ENCODE results near the gene CNTN5. TPM values are rescaled to one million over a fixed set of nuclear protein-coding genes. Genes with fewer than 3 reads are reported as not detected.

CNTN5 gene
- total RNA-seq, 1 experiment from 2014 or later = not detected

DNA sequence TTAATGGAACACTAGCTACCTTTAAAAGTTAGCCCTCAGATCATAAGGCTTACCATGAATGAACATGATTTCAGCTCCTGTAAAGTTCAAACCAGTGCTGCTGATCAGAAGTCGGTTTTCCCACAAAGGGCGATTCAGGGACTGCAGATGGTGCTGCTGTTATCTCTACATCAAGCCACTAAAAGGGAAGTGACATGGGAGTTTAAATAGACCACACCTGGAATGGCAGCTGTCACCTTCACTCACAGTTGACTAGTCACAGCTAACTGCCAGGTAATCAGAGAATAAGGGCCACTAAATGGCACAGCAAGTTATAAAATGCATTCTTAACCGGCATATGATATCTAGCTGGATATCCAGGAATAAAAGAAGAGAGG, 1085.2 kb downstream of the CNTN5 start:
- Histone ChIP-seq H2BK5ac (ENCODE audit: insufficient read length, low read length) (no peak overlapping the region), H4K20me1 (ENCODE audit: control insufficient read depth, insufficient read depth, insufficient read length) (no peaks in the 10 kb centered on the region), H3K27ac (ENCODE audit: insufficient read length, low read depth, low read length) (no peak overlapping the region), H2BK15ac (ENCODE audit: low read depth, low read length) (no peak overlapping the region), H3K4ac (ENCODE audit: low read depth, low read length) (no peak overlapping the region), H2AK5ac (ENCODE audit: insufficient read length, low read length) (no peak overlapping the region), H2BK12ac (ENCODE audit: insufficient read length, low read depth, low read length) (no peak overlapping the region), H3K14ac (ENCODE audit: insufficient read depth, low read length) (no peak overlapping the region), H2BK20ac (ENCODE audit: low read depth, low read length, poor library complexity, severe bottlenecking) (no peak overlapping the region), H3K23me2 (ENCODE audit: insufficient read length, low read depth, low read length, poor library complexity, severe bottlenecking) (no peaks in the 10 kb centered on the region), H3K23ac (ENCODE audit: insufficient read length, low read depth, low read length) (no peak overlapping the region), H4K5ac (ENCODE audit: insufficient read length, low read depth, low read length) (no peak overlapping the region), H3T11ph (ENCODE audit: low read length) (no peak overlapping the region), H3K18ac (ENCODE audit: insufficient read length, low read depth, low read length) (no peak overlapping the region), H3K9me3 (ENCODE audit: control insufficient read depth, low read depth, low read length) (no peaks in the 10 kb centered on the region), H3K4me1 (ENCODE audit: insufficient read depth, low read length) (peaks cover 11% of the 10 kb centered on the region), H2AFZ (ENCODE audit: low read length) (no peak overlapping the region), H3K4me2 (ENCODE audit: insufficient read depth, insufficient read length, low read length) (no peak overlapping the region), H3K56ac (ENCODE audit: insufficient read length, low read depth, low read length) (no peak overlapping the region), H3K79me2 (ENCODE audit: insufficient read depth, low read length) (no peaks in the 10 kb centered on the region), H3K9ac (ENCODE audit: extremely low read depth, insufficient read length, low read length) (no peak overlapping the region), H2BK120ac (ENCODE audit: low read depth, low read length, poor library complexity, severe bottlenecking) (no peak overlapping the region), H3K27me3 (ENCODE audit: insufficient read depth, low read length) (no peaks in the 10 kb centered on the region), H3K79me1 (ENCODE audit: insufficient read depth, low read depth, low read length, poor library complexity, severe bottlenecking) (no peaks in the 10 kb centered on the region), H4K91ac (ENCODE audit: insufficient read length, low read depth, low read length) (no peak overlapping the region), H4K8ac (replicated peaks; ENCODE audit: insufficient read length, low read depth, low read length) (no peak overlapping the region)
- H3K9me3 Mint-ChIP-seq = peaks cover 0 to 3% of the 10 kb centered on the region in 2 experiments; a peak in 1 of 5 replicates
- peaks cover 17 to 18% of the 10 kb centered on the region in 2 experiments for H3K4me1 Mint-ChIP-seq
- TF ChIP-seq, protein P1, sequence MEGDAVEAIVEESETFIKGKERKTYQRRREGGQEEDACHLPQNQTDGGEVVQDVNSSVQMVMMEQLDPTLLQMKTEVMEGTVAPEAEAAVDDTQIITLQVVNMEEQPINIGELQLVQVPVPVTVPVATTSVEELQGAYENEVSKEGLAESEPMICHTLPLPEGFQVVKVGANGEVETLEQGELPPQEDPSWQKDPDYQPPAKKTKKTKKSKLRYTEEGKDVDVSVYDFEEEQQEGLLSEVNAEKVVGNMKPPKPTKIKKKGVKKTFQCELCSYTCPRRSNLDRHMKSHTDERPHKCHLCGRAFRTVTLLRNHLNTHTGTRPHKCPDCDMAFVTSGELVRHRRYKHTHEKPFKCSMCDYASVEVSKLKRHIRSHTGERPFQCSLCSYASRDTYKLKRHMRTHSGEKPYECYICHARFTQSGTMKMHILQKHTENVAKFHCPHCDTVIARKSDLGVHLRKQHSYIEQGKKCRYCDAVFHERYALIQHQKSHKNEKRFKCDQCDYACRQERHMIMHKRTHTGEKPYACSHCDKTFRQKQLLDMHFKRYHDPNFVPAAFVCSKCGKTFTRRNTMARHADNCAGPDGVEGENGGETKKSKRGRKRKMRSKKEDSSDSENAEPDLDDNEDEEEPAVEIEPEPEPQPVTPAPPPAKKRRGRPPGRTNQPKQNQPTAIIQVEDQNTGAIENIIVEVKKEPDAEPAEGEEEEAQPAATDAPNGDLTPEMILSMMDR (conservative IDR thresholded peaks at IDR 0.05) = no peak
- H3K4me3 Mint-ChIP-seq = no peak overlapping the region
- WGBS (ENCODE audit: extremely low coverage, insufficient read length, low lambda C conversion rate) = no CpG with 5 or more reads among the region's 3 CpGs
- no peak for DNase-seq
- H3K27ac Mint-ChIP-seq = no peak overlapping the region
- H3K36me3 Mint-ChIP-seq (ENCODE audit: insufficient read depth in 1 of 3, low read depth in 3 of 3) = no peaks in the 10 kb centered on the region; a peak in 1 of 7 replicates
- H3K27me3 Mint-ChIP-seq (ENCODE audit: low read depth) = no peaks in the 10 kb centered on the region; the same call in 1 of the 2 replicates
